Measurements from ENCODE around the gene CCNY.

The CCNY gene

GRCh38 chr10:35432781-35433338, 96.6 kb downstream of the CCNY start:
- no peak for TF ChIP-seq CTCF (IDR thresholded peaks at IDR 0.05)
- Histone ChIP-seq H2AFZ (no peak overlapping the region), H3K9ac (no peak overlapping the region), H3K27me3 (ENCODE audit: control insufficient read depth, insufficient read depth, low read length) (no peaks in the 10 kb centered on the region), H3K4me3 (ENCODE audit: low read depth, low read length) (no peak overlapping the region), H3K4me2 (ENCODE audit: low read length) (no peak overlapping the region), H3K36me3 (ENCODE audit: control insufficient read depth, insufficient read depth, low read length) (no peaks in the 10 kb centered on the region), H3K9me3 (ENCODE audit: control insufficient read depth, low read length) (no peaks in the 10 kb centered on the region), H3K4me1 (no peaks in the 10 kb centered on the region), H3K79me2 (peaks cover 44% of the 10 kb centered on the region), H3K27ac (no peak overlapping the region)

- no peaks in the 10 kb centered on the region for H3K36me3 ChIP-seq (ENCODE audit: control insufficient read depth, insufficient read depth, low read length)
- H3K4me3 ChIP-seq (ENCODE audit: low read depth, low read length), result no peak overlapping the region
- peaks cover 48% of the 10 kb centered on the region for H3K79me2 ChIP-seq
- no peak overlapping the region for H3K4me2 ChIP-seq (ENCODE audit: low read length)
- H3K9ac ChIP-seq, result no peak overlapping the region
- no peak overlapping the region for H3K27ac ChIP-seq
- no peaks in the 10 kb centered on the region for H3K27me3 ChIP-seq (ENCODE audit: control insufficient read depth, insufficient read depth, low read length)
- no peaks in the 10 kb centered on the region for H3K4me1 ChIP-seq
- no peak for TF ChIP-seq CTCF (IDR thresholded peaks at IDR 0.05)
- no peak overlapping the region for H2AFZ ChIP-seq
- no peaks in the 10 kb centered on the region for H3K9me3 ChIP-seq (ENCODE audit: control insufficient read depth, low read length)
Measured at GRCh38 chr10:35433851-35434426, 97.6 kb downstream of the CCNY start.

GRCh38 chr10:35434533-35434932, 98.2 kb downstream of the CCNY start:
- H3K4me3 ChIP-seq (ENCODE audit: low read depth, low read length), result no peak overlapping the region
- H3K4me2 ChIP-seq (ENCODE audit: low read length), result no peak overlapping the region
- H3K27ac ChIP-seq, result no peak overlapping the region
- no peaks in the 10 kb centered on the region for H3K4me1 ChIP-seq
- no peaks in the 10 kb centered on the region for H3K9me3 ChIP-seq (ENCODE audit: control insufficient read depth, low read length)
- H3K9ac ChIP-seq, result no peak overlapping the region
- no peak for TF ChIP-seq CTCF (IDR thresholded peaks at IDR 0.05)
- no peaks in the 10 kb centered on the region for H3K36me3 ChIP-seq (ENCODE audit: control insufficient read depth, insufficient read depth, low read length)
- H2AFZ ChIP-seq, result no peak overlapping the region
- no peaks in the 10 kb centered on the region for H3K27me3 ChIP-seq (ENCODE audit: control insufficient read depth, insufficient read depth, low read length)
- peaks cover 50% of the 10 kb centered on the region for H3K79me2 ChIP-seq

- TF ChIP-seq CTCF (IDR thresholded peaks at IDR 0.05), result no peak
- no peak overlapping the region for H3K9ac ChIP-seq
- no peaks in the 10 kb centered on the region for H3K27me3 ChIP-seq (ENCODE audit: control insufficient read depth, insufficient read depth, low read length)
- H3K36me3 ChIP-seq (ENCODE audit: control insufficient read depth, insufficient read depth, low read length), result no peaks in the 10 kb centered on the region
- no peaks in the 10 kb centered on the region for H3K4me1 ChIP-seq
- H2AFZ ChIP-seq, result no peak overlapping the region
- no peak overlapping the region for H3K4me3 ChIP-seq (ENCODE audit: low read depth, low read length)
- no peaks in the 10 kb centered on the region for H3K9me3 ChIP-seq (ENCODE audit: control insufficient read depth, low read length)
- peaks cover 58% of the 10 kb centered on the region for H3K79me2 ChIP-seq
- H3K4me2 ChIP-seq (ENCODE audit: low read length), result no peak overlapping the region
- no peak overlapping the region for H3K27ac ChIP-seq
Measured at GRCh38 chr10:35435824-35436223, 99.5 kb downstream of the CCNY start.

- peaks cover 49% of the 10 kb centered on the region for H3K79me2 ChIP-seq
- H3K27ac ChIP-seq, result no peak overlapping the region
- no peaks in the 10 kb centered on the region for H3K9me3 ChIP-seq (ENCODE audit: control insufficient read depth, low read length)
- no peaks in the 10 kb centered on the region for H3K4me1 ChIP-seq
- no peak for TF ChIP-seq CTCF (IDR thresholded peaks at IDR 0.05)
- H3K36me3 ChIP-seq (ENCODE audit: control insufficient read depth, insufficient read depth, low read length), result no peaks in the 10 kb centered on the region
- no peak overlapping the region for H3K9ac ChIP-seq
- H3K4me2 ChIP-seq (ENCODE audit: low read length), result no peak overlapping the region
- H2AFZ ChIP-seq, result no peak overlapping the region
- no peak overlapping the region for H3K4me3 ChIP-seq (ENCODE audit: low read depth, low read length)
- no peaks in the 10 kb centered on the region for H3K27me3 ChIP-seq (ENCODE audit: control insufficient read depth, insufficient read depth, low read length)
Measured at GRCh38 chr10:35437829-35438228, 101.5 kb downstream of the CCNY start.
